ENCODE data around the gene SNAPC2. TPM values are rescaled to one million over a fixed set of nuclear protein-coding genes. Genes with fewer than 3 reads are reported as not detected.

Gene SNAPC2
- total and polyA plus RNA-seq, 2 of the 13 experiments (the other 11 are each of a cell fraction or from before 2014, with no cell fraction given) = 10.2 to 12.7 TPM

DNA sequence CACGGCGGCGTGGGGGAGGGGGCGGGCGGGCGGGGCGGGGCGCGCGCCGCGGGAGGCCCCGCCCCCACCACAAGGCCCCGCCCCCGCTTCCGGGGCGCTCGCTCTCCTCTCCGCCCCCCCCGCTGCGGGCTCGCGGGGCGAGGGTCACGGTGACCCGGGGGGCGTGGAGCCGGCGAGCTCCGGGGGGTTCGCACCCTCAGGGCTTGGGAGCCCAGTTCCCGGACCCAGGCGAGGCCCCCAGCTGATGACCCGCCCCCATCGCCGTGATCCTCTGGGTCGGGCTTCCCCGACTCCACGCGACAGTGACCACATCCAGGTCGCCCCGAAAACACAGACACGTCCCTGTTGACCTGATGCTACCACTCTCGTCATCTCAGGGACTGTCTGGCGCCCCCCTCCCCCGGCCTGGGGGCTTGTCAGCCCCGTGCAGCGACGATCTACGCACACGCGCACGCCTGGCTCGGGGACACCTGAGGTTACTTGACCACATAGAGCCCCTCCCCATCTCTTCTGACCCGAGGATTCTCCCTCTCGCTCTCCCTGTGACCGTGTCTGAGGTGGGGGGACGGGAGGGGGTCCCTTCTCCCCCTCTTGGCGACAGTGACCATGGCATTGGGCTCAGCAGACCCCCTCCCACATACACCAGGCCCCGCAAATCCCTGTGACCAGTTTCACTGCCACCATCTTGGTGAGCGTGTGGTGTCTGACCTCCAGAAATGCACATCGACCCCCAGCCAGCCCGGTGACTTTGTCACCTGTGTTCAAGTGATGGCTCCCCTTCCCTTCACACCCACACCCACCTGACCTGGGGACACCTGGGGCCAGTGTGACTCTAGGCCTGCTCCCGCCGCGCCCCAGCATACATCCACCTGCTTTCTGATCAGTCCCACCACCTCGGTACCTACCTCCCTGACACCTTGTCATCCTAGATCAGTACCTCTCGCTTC, 15.8 kb upstream of the SNAPC2 start (continued):
- TF ChIP-seq HOXD1 (CRISPR knock-in tag; IDR thresholded peaks at IDR 0.05) (0 out of 2 replicates have a peak, but pooled peaks have one; percentile 57), ZNF180 (CRISPR knock-in tag; IDR thresholded peaks at IDR 0.05; ENCODE audit: borderline replicate concordance, low read depth) (no peak), ZNF274 (CRISPR knock-in tag; IDR thresholded peaks at IDR 0.05) (no peak), GPN1 (CRISPR knock-in tag; IDR thresholded peaks at IDR 0.05; ENCODE audit: borderline replicate concordance) (no peak), ARHGAP35 (CRISPR knock-in tag; IDR thresholded peaks at IDR 0.05; ENCODE audit: borderline replicate concordance) (no peak; the same call in 1 of the 2 replicates), KMT2B (CRISPR knock-in tag; IDR thresholded peaks at IDR 0.05) (no peak), PITX1 (CRISPR knock-in tag; IDR thresholded peaks at IDR 0.05) (no peak), SNAI1 (CRISPR knock-in tag; IDR thresholded peaks at IDR 0.05; ENCODE audit: borderline replicate concordance) (no peak), MAFF (IDR thresholded peaks at IDR 0.05; ENCODE audit: low read depth, low read length) (no peak), ASH2L (IDR thresholded peaks at IDR 0.05; ENCODE audit: insufficient read length, low read depth, low read length) (no peak), NCOA1 (CRISPR knock-in tag; IDR thresholded peaks at IDR 0.05) (no peak), CBX1 (IDR thresholded peaks at IDR 0.05; ENCODE audit: low read depth) (no peak), FOXM1 (CRISPR knock-in tag; IDR thresholded peaks at IDR 0.05) (no peak), ZBTB7B (CRISPR knock-in tag; IDR thresholded peaks at IDR 0.05) (no peak; the same call in 1 of the 2 replicates), PCBP2 (optimal IDR thresholded peaks at IDR 0.05; ENCODE audit: low read depth, low read length, poor library complexity, severe bottlenecking) (no peak), ZBTB8A (CRISPR knock-in tag; IDR thresholded peaks at IDR 0.05; ENCODE audit: borderline replicate concordance, low read depth) (no peak), ZNF510 (CRISPR knock-in tag; IDR thresholded peaks at IDR 0.05; ENCODE audit: low read depth) (no peak), PPARG (CRISPR knock-in tag; conservative IDR thresholded peaks at IDR 0.05) (no peak), TP53 (CRISPR knock-in tag; conservative IDR thresholded peaks at IDR 0.05) (no peak), ZNF496 (CRISPR knock-in tag; IDR thresholded peaks at IDR 0.05; ENCODE audit: insufficient replicate concordance) (no peak)
- TF ChIP-seq, protein P1, sequence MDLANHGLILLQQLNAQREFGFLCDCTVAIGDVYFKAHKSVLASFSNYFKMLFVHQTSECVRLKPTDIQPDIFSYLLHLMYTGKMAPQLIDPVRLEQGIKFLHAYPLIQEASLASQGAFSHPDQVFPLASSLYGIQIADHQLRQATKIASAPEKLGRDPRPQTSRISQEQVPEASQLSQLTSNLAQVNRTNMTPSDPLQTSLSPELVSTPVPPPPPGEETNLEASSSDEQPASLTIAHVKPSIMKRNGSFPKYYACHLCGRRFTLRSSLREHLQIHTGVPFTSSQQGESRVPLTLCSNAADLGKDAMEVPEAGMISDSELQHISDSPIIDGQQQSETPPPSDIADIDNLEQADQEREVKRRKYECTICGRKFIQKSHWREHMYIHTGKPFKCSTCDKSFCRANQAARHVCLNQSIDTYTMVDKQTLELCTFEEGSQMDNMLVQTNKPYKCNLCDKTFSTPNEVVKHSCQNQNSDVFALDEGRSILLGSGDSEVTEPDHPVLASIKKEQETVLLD (CRISPR knock-in tag; IDR thresholded peaks at IDR 0.05; ENCODE audit: low read depth) = no peak
- TF ChIP-seq, protein P2, sequence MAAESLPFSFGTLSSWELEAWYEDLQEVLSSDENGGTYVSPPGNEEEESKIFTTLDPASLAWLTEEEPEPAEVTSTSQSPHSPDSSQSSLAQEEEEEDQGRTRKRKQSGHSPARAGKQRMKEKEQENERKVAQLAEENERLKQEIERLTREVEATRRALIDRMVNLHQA (CRISPR knock-in tag; IDR thresholded peaks at IDR 0.05) = no peak
- TF ChIP-seq, protein P3, sequence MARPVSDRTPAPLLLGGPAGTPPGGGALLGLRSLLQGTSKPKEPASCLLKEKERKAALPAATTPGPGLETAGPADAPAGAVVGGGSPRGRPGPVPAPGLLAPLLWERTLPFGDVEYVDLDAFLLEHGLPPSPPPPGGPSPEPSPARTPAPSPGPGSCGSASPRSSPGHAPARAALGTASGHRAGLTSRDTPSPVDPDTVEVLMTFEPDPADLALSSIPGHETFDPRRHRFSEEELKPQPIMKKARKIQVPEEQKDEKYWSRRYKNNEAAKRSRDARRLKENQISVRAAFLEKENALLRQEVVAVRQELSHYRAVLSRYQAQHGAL (CRISPR knock-in tag; IDR thresholded peaks at IDR 0.05; ENCODE audit: not compliant biosample characterization) = no peak
- TF ChIP-seq, protein P4, sequence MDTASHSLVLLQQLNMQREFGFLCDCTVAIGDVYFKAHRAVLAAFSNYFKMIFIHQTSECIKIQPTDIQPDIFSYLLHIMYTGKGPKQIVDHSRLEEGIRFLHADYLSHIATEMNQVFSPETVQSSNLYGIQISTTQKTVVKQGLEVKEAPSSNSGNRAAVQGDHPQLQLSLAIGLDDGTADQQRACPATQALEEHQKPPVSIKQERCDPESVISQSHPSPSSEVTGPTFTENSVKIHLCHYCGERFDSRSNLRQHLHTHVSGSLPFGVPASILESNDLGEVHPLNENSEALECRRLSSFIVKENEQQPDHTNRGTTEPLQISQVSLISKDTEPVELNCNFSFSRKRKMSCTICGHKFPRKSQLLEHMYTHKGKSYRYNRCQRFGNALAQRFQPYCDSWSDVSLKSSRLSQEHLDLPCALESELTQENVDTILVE (CRISPR knock-in tag; IDR thresholded peaks at IDR 0.05) = no peak
- TF ChIP-seq, protein P5, sequence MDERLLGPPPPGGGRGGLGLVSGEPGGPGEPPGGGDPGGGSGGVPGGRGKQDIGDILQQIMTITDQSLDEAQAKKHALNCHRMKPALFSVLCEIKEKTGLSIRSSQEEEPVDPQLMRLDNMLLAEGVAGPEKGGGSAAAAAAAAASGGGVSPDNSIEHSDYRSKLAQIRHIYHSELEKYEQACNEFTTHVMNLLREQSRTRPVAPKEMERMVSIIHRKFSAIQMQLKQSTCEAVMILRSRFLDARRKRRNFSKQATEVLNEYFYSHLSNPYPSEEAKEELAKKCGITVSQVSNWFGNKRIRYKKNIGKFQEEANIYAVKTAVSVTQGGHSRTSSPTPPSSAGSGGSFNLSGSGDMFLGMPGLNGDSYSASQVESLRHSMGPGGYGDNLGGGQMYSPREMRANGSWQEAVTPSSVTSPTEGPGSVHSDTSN (CRISPR knock-in tag; IDR thresholded peaks at IDR 0.05) = no peak
